Suprapubic skin (tissue), 4 donors: Measurements from ENCODE around the gene DCLRE1B.

Source experiments
- EP300 ChIP-seq: sonication (generic); formaldehyde crosslinking; IDR thresholded peaks from one replicate; pipeline ENCODE4 v1.6.1; 2017; ENCODE audit warnings: antibody characterized with exemption
- POLR2A ChIP-seq, 2 donors: fragments of 450-650 bp; IDR thresholded peaks; one replicate each; pipeline ENCODE4 v1.6.1; 2017; ENCODE audit warnings: antibody characterized with exemption in 2 of 2, mild to moderate bottlenecking in 2 of 2, moderate library complexity in 2 of 2
- POLR2AphosphoS5 ChIP-seq, 3 donors: sonication (generic); formaldehyde crosslinking; IDR thresholded peaks; one replicate each; pipeline ENCODE4 v1.6.1; 2017; ENCODE audit warnings: antibody characterized with exemption in 3 of 3
- TF ChIP-seq, protein P1 (sequence below), 2 donors: fragments of 200-600 bp in 1 of 2; fragments of 450-650 bp in 1 of 2; sonication (generic) in 1 of 2; IDR thresholded peaks; one replicate each; pipeline ENCODE4 v1.5.1; 2016 to 2019; ENCODE audit warnings: antibody characterized with exemption in 2 of 2, mild to moderate bottlenecking in 1 of 2, moderate library complexity in 1 of 2

DNA sequence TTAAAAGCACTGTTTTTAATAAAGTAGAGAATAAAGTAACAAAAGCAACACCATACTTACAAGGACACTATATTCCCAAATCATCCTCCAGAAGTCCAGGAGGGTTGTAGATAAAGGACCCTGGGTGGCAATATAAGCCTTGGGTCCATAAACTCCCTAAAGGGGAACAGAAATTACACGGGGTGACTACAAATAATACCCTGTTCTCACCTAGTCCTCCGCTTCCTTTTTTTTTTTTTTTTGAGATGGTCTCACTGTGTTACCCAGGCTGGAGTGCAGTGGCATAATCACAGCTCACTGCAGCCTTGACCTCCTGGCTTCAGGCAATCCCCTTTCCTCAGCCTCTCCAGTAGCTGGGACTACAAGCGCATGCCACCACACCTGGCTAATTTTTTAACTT, 46.7 kb upstream of the DCLRE1B start:
- TF ChIP-seq, protein P1, sequence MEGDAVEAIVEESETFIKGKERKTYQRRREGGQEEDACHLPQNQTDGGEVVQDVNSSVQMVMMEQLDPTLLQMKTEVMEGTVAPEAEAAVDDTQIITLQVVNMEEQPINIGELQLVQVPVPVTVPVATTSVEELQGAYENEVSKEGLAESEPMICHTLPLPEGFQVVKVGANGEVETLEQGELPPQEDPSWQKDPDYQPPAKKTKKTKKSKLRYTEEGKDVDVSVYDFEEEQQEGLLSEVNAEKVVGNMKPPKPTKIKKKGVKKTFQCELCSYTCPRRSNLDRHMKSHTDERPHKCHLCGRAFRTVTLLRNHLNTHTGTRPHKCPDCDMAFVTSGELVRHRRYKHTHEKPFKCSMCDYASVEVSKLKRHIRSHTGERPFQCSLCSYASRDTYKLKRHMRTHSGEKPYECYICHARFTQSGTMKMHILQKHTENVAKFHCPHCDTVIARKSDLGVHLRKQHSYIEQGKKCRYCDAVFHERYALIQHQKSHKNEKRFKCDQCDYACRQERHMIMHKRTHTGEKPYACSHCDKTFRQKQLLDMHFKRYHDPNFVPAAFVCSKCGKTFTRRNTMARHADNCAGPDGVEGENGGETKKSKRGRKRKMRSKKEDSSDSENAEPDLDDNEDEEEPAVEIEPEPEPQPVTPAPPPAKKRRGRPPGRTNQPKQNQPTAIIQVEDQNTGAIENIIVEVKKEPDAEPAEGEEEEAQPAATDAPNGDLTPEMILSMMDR (IDR thresholded peaks at IDR 0.05) = no peak
- TF ChIP-seq EP300 = no peak
- no peak for TF ChIP-seq POLR2A (IDR thresholded peaks at IDR 0.05)
- no peak for TF ChIP-seq POLR2AphosphoS5 (IDR thresholded peaks at IDR 0.05)
